Choroid plexus epithelial cell (primary cell): ENCODE results near the gene FAM216A.
"Not testable (repeated sequence)": the region's sequence is repeated elsewhere in the genome, so short reads cannot be mapped to it uniquely, and the experiment has no call there.

Experiments
- DNase-seq: peaks from one replicate; pipeline ENCODE4 v3.0.0-alpha.2; 2010; ENCODE audit warnings: low read depth
- H3K4me3 ChIP-seq: 2 replicates; pipeline ENCODE4 v1.5.1; 2011; ENCODE audit warnings: low read depth, mild to moderate bottlenecking, control low read depth, low read length, moderate library complexity
- CTCF ChIP-seq: conservative IDR thresholded peaks from 2 replicates; pipeline ENCODE4 v1.5.1; 2011; ENCODE audit warnings: low read depth, mild to moderate bottlenecking, control low read depth, inconsistent platforms, low read length, moderate library complexity

Gene FAM216A

GRCh38 chr12:110458756-110459155 lies 9.9 kb upstream of the FAM216A start:
- no peak for TF ChIP-seq CTCF
- DNase-seq = no peak

GRCh38 chr12:110461189-110461588 lies 7.5 kb upstream of the FAM216A start:
- not testable (repeated sequence) for H3K4me3 ChIP-seq, DNase-seq

More at GRCh38 chr12:110458756-110459155, 9.9 kb upstream of the FAM216A start:
- H3K4me3 ChIP-seq = no peak overlapping the region

GRCh38 chr12:110465024-110465423 lies 3.6 kb upstream of the FAM216A start:
- H3K4me3 ChIP-seq = no peak overlapping the region
- DNase-seq = no peak
- no peak for TF ChIP-seq CTCF

GRCh38 chr12:110465765-110466164 lies 2.9 kb upstream of the FAM216A start:
- H3K4me3 ChIP-seq, DNase-seq: not testable (repeated sequence)

- DNase-seq = no peak
- H3K4me3 ChIP-seq = no peak overlapping the region
- no peak for TF ChIP-seq CTCF
Observed at GRCh38 chr12:110466791-110467190, 1.9 kb upstream of the FAM216A start.

- no peak for TF ChIP-seq CTCF
- peak overlapping the region; percentile 84 for H3K4me3 ChIP-seq
- DNase-seq = no peak
Observed at GRCh38 chr12:110467847-110468213, 815 bp upstream of the FAM216A start.

- no peak overlapping the region for H3K4me3 ChIP-seq
- peak; percentile 55 for DNase-seq
- no peak for TF ChIP-seq CTCF
Observed at GRCh38 chr12:110475426-110475825, 6.8 kb downstream of the FAM216A start.

- no peak overlapping the region for H3K4me3 ChIP-seq
Observed at GRCh38 chr12:110498984-110499706, 30.5 kb downstream of the FAM216A start.

More at GRCh38 chr12:110498984-110499706, 30.5 kb downstream of the FAM216A start:
- peak; percentile 37 for DNase-seq
- TF ChIP-seq CTCF = no peak
